GM12864 (cell line): ENCODE results near the gene KMT2C.

Experiments
- DNase-seq: peaks from one replicate; pipeline ENCODE4 v3.0.0-alpha.2; 2011; ENCODE audit warnings: low read depth
- H3K4me3 ChIP-seq: 2 replicates; pipeline ENCODE4 v1.5.1; 2011; ENCODE audit warnings: mild to moderate bottlenecking, low read depth, low read length, control low read depth
- TF ChIP-seq, protein P1 (sequence below): IDR thresholded peaks from 2 replicates; pipeline ENCODE4 v1.5.1; 2011; ENCODE audit warnings: low read depth, mild to moderate bottlenecking, moderate library complexity, low read length, control low read depth, inconsistent platforms; ENCODE audit errors: missing control alignments

Gene KMT2C

DNA sequence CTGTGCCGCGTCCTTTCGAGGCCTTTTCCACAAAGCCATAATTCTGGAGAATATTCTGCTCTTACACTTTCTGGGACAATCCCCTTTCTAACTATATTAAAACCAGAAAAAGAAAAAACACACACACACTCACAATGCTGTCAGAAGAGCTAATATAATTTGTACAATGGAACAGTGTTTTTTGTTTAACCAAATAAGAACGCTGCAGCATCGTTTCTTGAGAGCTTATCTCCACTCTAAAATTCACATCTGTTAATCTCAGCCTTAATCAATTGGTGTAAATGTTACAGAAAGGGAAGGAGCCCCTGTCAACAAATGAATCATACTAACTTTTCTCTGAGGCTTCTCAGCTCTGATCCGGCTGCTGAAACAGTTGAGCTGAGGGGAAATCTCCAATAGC, 286.4 kb downstream of the KMT2C start:
- no peak overlapping the region for H3K4me3 ChIP-seq
- TF ChIP-seq, protein P1, sequence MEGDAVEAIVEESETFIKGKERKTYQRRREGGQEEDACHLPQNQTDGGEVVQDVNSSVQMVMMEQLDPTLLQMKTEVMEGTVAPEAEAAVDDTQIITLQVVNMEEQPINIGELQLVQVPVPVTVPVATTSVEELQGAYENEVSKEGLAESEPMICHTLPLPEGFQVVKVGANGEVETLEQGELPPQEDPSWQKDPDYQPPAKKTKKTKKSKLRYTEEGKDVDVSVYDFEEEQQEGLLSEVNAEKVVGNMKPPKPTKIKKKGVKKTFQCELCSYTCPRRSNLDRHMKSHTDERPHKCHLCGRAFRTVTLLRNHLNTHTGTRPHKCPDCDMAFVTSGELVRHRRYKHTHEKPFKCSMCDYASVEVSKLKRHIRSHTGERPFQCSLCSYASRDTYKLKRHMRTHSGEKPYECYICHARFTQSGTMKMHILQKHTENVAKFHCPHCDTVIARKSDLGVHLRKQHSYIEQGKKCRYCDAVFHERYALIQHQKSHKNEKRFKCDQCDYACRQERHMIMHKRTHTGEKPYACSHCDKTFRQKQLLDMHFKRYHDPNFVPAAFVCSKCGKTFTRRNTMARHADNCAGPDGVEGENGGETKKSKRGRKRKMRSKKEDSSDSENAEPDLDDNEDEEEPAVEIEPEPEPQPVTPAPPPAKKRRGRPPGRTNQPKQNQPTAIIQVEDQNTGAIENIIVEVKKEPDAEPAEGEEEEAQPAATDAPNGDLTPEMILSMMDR, result no peak
- DNase-seq, result no peak

DNA sequence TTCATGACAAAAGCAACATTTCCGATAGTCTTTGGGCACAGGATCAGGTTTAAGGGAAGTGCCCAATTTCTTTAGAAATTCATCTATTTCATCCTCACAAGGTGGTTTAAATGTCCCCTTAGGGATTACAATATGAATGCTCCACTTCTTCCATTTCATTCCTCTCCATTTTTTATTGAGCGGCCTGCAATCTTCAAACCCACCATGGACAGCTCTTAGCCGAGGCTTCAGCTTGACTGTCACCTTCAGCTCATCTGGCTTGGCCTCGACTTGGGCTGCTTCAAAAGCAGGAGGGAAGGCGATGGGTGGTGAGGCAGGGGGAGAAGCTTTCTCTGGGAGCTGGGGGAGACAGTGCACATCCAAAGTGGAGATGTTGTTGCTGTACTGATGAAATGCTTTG, 287.1 kb downstream of the KMT2C start:
- H3K4me3 ChIP-seq, result no peak overlapping the region
- DNase-seq, result no peak
- TF ChIP-seq, protein P1, result no peak

DNA sequence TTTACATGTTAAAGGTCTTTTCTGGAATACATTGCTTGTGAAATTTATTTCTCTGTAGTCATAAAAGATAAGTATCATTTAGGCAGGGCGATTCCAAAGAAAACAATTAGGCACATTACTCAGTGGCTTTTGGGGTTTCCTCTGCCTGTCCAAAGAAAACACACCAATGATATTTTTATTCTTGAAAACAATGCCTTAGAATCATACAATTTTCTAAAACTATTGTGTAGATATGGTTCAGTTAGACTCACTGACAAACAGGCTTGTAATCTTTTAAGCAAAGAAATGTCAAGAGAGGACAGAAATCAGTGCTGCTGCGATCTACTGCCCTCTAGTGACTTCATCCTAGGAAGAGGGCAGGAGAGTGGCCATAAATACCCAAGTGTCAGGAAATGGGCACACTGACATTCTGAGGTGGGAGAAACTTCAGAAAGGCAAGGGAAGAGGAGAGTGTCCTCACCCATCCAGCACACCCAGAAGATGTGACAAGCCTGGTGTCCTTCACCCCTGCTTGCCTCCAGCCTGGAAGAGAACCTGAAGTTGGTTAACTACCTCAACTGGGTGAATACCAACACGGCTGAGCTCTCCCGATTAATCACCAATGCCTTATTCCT, 289.8 kb downstream of the KMT2C start:
- TF ChIP-seq, protein P1, result peak; percentile 48
- no peak overlapping the region for H3K4me3 ChIP-seq
- DNase-seq, result no peak

DNA sequence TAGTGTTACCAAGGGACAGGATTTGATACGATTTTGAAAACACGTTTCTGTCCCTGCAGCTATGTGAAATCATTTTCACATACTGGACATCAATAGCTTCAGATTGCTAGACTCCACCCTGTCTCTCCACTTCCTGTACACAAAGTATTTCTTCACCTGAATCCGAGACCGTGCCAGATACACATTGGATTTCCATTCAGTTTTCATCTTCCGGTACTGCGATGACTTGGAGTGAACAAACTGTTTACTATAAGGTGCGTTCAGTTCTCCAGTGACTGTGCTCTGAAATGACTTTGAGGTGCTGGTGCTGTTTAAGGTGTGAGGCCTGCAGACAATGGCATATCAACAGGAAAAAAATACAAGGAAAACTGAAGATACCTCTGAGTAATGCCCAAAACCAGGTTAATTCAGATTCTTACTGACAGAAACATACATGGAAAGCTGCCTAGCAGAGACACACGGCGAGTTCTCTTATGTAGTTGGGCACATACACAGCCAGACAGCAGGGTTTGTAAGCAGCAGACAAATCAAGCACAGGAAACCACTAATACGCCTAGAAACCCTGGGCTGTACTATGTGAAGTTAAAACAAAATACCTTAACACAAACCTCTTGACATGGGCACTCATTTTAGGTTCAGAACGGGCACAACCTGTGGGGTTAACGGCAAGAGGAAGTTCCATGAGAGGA, 291.1 kb downstream of the KMT2C start:
- TF ChIP-seq, protein P1, result no peak
- H3K4me3 ChIP-seq, result no peak overlapping the region
- no peak for DNase-seq

DNA sequence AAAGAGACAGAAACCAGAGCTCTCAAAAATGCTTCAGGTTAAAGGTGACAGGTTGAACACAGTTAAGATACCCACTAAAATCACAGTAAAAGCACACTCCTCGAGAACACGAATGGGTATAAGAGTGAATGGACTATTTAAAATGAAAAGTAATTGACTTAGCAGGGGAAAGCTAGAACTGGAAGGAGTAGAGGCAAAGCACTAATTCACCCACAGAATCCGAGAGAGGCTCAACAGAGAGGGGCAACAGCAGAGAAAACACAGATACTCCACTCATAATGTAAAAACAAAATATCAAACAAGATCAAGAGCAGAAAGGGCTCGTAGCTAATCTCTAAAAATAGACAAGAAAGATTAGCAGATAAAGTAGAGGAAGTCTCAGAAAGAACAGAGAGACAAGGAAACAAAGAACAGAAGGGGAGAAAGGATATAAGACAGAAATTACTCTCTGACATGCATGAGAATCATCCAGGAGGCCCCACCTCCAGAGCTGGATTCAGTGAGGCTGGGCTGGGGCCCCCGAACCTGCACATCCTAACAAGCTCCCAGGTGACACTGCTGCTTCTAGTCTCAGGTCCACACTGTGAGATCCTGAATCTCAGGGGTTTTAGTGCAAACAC, 292.7 kb downstream of the KMT2C start:
- no peak overlapping the region for H3K4me3 ChIP-seq
- TF ChIP-seq, protein P1, result no peak
- no peak for DNase-seq

DNA sequence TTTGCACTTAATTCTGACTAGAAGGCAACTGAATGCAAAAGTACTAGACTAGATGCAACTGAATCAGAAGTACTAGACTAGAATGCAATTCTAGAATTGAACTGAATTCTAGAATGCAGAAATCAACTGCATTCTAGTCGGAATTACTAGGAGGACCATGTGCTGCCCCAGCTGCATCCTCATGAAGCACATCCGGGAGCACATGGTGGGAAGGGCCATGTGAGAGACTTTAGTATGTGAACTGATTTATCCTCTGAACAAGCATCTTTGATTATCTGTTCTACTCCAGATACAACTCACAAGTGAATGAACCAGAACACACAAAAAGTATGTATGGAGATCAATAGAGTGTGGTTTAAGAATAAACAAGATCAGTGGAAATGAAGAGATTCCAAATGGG, 295.2 kb downstream of the KMT2C start:
- no peak overlapping the region for H3K4me3 ChIP-seq
- DNase-seq, result no peak
- TF ChIP-seq, protein P1, result no peak
